ENCODE results near the gene RGS3.
"Not testable (repeated sequence)": the region's sequence is repeated elsewhere in the genome, so short reads cannot be mapped to it uniquely, and the experiment has no call there.

Gene RGS3

GRCh38 chr9:113491147-113491546 is 27.6 kb downstream of the RGS3 start:
- DNase-seq: not testable (repeated sequence)

DNA sequence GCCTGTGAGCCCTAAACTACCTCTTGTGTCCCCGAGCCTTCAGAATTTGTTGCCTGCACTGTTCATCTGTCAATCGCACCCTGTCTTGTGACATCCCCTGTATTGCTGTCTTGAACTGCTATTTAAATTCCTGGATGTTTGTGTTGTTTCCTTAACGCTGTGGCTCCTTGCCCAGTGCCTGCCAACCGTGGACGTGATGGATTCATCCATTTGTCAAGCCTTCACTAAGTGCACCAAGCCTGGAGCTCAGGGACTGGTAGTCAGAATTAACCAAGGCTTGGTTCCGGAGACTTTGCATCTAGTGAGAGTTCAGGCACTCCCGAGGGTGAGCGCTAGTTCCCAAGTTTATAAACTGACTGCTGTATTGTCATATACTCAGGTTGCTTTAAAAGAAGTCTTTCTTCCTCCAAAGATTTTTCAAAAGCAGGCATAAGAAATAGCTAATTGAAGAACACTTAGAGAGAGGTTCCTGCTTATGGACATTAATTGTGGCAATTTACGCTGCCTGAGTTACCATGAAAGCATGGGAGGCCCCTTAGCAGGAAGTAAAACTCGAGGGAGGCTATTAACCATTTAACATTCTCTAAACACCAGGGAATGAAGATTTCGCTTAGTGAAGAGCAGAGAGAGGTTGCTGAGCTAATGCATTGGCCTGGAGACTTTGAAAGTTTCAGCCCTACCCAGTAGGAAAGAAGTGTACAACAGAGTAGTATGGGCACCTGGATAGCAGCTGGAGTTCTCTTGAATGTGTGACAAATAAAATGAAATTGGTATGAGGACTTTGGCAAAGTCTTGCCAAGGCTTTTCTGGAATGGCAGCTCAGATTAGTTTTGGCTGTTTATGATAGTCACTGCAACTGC is 29.0 kb downstream of the RGS3 start:
- peak; percentile 26 to 40 for DNase-seq

- no peak for DNase-seq
Observed at GRCh38 chr9:113493203-113493520, 29.6 kb downstream of the RGS3 start.

DNA sequence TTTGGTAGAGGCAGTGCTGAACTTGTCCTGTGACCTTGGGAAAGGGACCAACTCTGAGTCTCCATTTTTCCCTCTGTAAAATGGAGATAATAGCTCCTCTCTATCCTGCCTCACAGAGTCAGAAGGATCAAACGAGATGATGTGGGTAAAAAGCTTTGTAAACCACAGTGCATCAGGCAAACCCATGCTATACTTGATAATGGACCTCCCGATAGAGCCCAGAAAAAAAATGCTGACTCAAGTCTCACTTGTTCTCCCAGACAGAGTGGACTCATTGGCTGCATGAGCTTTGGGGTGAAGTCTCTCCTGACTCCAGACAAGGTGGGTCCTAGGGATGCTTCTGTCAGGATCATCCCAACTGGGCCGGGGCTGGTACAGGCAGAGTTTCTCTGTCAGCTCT is 32.0 kb downstream of the RGS3 start:
- no peak for DNase-seq

DNA sequence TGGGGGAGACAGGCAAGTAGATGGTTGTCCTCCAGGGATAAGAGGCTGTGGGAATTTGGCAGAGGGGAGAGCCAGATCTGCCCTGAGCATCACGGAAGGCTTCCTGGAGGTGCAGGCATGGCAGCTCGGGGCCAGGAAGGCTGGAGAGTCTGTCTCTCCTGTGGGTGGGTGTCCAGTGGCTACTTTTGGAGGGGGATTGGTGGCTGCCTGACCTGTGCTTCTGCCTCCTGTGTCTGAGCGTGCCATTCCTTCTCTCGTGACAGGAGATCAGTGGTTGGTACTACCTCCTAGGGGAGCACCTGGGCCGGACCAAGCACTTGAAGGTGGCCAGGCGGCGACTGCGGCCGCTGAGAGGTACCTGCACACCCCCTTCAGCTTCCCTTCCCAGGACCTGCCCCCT is 33.5 kb downstream of the RGS3 start:
- no peak for DNase-seq

DNA sequence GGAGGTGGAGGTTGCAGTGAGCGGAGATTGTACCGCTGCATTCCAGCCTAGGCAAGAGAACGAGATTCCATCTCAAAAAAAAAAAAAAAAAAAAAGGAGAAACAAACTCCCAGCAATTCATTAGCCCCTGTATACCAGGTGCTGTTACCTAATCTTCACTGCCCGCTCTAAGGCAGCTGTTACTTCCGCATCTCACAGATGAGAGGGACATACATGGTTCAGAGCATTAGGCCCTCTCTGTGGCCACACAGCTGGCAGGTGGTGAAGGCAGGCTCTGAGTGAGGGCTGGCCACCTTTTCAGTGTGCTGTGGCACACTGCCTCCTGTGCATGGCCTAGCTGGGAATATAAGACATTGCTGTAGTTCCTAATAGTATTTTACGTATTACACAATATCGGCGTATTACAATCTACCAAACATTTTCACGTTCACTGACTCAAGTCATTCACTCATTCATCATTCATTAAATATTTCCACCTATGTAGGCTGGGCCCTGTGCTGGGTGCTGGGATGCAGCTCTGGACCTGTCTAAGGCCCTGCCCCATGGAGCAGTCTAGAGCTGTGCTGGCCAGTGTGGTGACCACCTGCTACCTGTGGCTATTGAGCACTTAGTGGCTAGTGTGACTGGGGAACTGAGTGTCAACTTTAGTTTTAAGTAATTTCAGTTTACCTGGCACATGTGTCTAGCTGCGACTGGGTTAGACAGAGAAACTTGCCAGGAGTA is 35.8 kb downstream of the RGS3 start:
- no peak for DNase-seq

DNA sequence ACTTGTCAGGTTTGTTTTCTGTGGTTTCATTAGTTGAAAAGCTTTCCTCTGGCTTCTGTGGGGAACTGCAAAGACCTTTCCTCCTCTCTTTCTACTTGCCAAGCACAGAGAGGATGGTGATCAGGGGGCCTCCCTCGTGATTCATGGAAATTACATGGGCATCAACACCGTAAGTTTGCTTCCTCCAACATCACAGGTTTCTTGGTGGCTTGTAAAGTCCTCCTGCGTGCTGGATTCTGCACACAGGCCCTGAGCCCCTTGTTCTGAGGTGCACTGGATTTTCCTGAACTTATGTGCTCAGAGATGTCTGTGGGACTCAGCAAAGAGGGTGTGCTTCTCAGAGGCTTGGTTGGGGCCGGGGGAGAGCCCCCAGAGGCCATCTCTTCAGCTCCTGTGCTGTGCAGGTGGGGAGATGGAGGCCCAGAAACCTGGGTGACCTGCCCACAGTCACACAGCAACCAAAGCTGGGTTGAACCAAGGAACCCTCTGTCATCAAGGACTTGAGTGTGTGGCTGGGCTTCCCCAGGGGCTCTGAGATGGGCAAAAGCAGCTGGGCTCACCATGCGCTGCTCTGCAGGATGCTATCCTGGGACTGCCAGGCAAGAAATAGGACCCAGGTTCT is 36.5 kb downstream of the RGS3 start:
- no peak for DNase-seq

GRCh38 chr9:113501129-113501686 is 37.7 kb downstream of the RGS3 start:
- DNase-seq: no peak

DNA sequence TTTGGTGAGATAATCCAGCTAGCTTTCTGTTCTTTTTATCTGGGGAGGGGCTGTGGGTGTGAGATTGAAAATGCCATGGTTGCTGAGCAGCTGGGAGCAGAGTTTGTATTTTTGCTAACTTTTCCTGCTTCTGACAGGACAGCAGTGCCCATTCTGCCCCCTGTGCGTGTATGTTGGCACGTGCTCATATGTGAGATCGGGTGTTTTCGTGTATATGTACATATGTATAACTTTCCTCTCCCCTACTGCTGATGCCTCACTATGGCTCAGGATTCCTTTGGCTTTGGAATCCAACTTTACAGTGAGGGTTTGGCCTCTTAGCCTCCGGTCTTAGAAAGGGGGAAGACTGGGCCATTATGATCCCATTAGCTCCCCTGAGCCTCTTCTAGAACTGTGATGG is 38.3 kb downstream of the RGS3 start:
- no peak for DNase-seq

- peak; percentile 23 to 43 for DNase-seq
Observed at GRCh38 chr9:113502427-113503034, 39.0 kb downstream of the RGS3 start.

DNA sequence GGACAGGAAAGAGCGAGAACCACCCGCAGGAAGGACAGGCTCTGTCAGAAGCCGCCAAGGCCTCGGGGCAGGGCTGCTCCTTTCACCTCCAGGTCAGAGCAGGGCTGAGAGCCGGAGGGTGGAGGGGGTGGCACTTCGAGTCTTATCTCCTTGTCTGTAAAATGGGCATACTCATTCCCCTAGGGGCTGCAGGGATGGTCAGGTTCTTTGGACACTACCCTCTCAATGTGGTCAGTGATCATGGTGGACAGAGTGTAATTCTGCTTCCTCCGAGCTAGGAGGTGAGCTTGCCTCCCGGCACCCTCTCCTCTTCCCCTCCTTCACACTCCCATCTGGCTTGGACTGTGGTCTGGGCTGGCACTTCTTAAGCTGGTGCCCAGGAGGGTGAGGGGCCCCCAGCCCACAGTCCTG is 39.6 kb downstream of the RGS3 start:
- no peak for DNase-seq

DNA sequence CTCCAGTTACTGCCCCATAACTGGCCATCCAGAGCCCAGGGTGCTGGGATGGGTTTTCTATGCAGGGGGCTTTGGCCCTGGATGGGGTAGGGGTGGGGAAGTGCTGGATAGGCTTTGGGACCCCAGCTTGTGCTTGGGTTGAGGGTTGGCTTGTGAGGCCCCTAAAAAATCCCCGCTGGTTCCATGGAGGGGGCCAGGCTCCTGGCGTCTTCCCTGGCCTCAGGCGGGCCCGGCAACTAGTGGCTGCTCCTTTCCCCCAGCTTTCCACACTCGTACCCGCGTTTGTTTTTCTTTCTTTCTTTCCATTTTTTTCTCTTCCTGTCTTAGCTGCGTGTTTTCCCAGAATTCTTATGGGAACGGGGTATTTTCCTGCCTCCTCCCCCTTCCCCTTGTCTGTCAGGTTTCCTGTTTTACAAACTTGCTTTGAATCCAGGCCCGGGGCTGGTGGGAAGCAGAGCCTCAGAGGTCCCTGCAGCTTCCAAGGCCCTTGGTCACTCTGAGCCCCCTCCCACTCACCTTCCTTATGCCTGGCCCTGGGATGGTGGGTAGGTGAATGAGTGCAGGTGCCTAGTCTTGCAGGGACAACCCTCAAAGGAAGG is 40.2 kb downstream of the RGS3 start:
- DNase-seq: no peak

- no peak for DNase-seq
Observed at GRCh38 chr9:113504725-113505590, 41.4 kb downstream of the RGS3 start.

- no peak for DNase-seq
Observed at GRCh38 chr9:113506090-113506589, 42.6 kb downstream of the RGS3 start.

GRCh38 chr9:113507256-113507655 is 43.7 kb downstream of the RGS3 start:
- no peak for DNase-seq

GRCh38 chr9:113508111-113508749 is 44.7 kb downstream of the RGS3 start:
- no peak for DNase-seq

- no peak for DNase-seq
Observed at GRCh38 chr9:113509463-113509862, 45.9 kb downstream of the RGS3 start.

DNA sequence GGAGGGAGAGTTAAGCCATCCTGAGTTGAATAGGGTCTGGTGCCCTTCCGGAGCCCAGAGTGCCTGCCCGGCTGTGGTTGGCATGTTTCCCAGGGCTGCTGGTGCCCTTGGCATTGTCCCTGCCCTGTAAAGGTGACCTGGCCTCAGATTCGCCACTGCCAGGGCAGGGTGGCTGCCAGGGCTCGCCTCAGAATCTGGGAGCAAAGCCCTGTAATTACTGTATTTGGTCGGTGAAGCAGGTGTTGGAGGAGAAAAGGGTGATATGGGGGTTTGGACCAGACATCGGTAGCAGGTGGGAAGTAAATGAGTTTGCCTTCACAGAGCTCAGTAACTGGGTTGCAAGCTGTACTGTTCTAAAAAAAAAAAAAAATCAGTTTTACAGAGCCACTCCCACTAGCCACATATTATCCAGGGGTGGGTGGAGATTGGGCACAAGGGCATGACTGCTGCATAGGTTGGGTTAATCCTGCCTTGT is 47.6 kb downstream of the RGS3 start:
- DNase-seq: no peak

GRCh38 chr9:113511856-113512761 is 48.6 kb downstream of the RGS3 start:
- peak; percentile 36 to 57 for DNase-seq

GRCh38 chr9:113513111-113513510 is 49.6 kb downstream of the RGS3 start:
- no peak for DNase-seq
